Stimulated activated memory B cell treated with anti-CD40 and anti-IgM and Interleukin-4, amounts not matched to agents 10 μg/mL and 1 μg/mL and 100 μg/mL, for 72 hours (primary cell): ENCODE data around the gene ANKRD31.
"Not testable (repeated sequence)": the region's sequence is repeated elsewhere in the genome, so short reads cannot be mapped to it uniquely, and the experiment has no call there.

Experiments used
- ATAC-seq: fragments of 150-1000 bp; cut with Tn5 transposase; 2 replicates; pipeline ENCODE4 v1.10.0; 2021
- H3K27ac Mint-ChIP-seq: one replicate; pipeline ENCODE4 v1.8.0; 2022; ENCODE audit warnings: mild to moderate bottlenecking, mixed read lengths
- H3K27me3 Mint-ChIP-seq: one replicate; pipeline ENCODE4 v1.8.0; 2022; ENCODE audit warnings: mixed read lengths
- H3K36me3 Mint-ChIP-seq: one replicate; pipeline ENCODE4 v1.8.0; 2022; ENCODE audit warnings: mixed read lengths
- H3K4me1 Mint-ChIP-seq: one replicate; pipeline ENCODE4 v1.8.0; 2022; ENCODE audit warnings: mixed read lengths
- H3K4me3 Mint-ChIP-seq: one replicate; pipeline ENCODE4 v1.8.0; 2022; ENCODE audit warnings: mild to moderate bottlenecking, moderate library complexity, mixed read lengths
- H3K9me3 Mint-ChIP-seq: one replicate; pipeline ENCODE4 v1.8.0; 2022; ENCODE audit warnings: mixed read lengths

Gene ANKRD31

DNA sequence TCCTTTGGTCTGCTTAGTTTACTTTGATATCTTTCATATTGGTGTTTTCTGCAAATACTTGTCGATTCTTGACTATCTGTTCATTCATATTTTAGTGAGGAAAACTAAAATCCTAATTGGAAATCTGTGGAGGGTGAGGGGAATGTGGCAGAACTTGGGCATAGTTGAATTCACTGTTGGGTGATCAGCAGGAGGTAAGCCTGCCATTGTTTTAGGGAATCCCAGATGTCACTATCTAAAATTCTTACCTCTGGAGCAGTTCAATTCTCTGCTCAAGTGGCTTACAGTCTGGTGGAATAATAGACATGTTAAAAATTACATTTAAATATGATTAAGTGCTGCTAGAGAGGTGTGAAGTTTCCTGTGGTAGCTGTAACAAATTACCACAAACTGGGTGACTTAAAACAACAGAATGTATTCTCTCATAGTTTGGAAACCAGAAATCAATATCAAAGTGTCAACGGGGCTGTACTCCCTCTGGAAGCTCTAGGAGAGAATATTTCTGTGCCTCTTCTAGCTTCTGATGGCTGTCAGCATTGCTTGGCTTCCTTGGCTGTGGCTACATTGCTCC lies 94.0 kb downstream of the ANKRD31 start:
- no peaks in the 10 kb centered on the region for H3K36me3 Mint-ChIP-seq
- no peak overlapping the region for H3K4me3 Mint-ChIP-seq
- H3K4me1 Mint-ChIP-seq: no peaks in the 10 kb centered on the region
- peaks cover 8% of the 10 kb centered on the region for H3K27me3 Mint-ChIP-seq
- no peak overlapping the region for H3K27ac Mint-ChIP-seq
- H3K9me3 Mint-ChIP-seq: peaks cover 8% of the 10 kb centered on the region
- ATAC-seq: no peak

DNA sequence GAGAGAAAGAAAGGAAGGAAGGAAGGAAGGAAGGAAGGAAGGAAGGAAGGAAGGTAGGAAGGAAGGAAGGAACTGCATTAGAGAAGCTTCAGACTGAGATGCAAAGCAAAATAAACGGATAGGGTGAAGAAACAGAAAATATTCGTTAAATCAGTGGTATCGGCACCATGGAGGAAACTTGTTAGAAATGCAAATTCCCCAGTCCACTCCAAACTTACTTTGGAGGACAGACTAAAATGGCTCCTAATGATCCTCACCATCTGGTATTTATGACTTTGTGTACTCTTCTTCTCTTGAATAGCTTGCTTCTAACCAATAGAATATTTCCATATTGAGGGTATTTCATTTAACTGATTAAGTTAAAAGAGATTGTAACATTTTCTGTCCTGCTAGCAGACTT lies 96.4 kb downstream of the ANKRD31 start:
- Mint-ChIP-seq H3K36me3 (no peaks in the 10 kb centered on the region), H3K4me1 (no peaks in the 10 kb centered on the region)

DNA sequence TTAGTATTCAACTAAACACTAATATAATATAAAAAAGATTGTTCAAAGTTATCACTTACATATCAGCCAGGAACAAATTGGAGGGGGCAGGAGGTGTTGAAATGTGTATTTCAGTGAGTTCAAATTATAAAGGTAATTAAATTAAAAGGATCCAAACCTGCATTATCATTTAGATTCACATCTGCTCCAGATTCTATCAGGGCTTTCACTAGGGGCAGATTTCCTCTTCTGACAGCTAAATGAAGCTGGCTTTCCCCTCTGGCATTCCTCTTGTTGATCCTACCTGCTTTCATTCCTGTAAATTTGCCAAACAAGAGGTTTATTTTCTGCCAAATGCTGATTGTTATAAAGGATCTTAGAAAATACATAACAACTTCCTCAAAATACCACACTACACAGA lies 98.0 kb downstream of the ANKRD31 start:
- Mint-ChIP-seq H3K27me3 (peaks cover 8% of the 10 kb centered on the region), H3K4me3 (no peak overlapping the region)
- no peak for ATAC-seq

More for the DNA sequence above, 96.4 kb downstream of the ANKRD31 start:
- H3K9me3 Mint-ChIP-seq: peaks cover 7% of the 10 kb centered on the region
- H3K4me3 Mint-ChIP-seq: no peak overlapping the region
- no peak for ATAC-seq
- no peak overlapping the region for H3K27ac Mint-ChIP-seq
- peaks cover 8% of the 10 kb centered on the region for H3K27me3 Mint-ChIP-seq

DNA sequence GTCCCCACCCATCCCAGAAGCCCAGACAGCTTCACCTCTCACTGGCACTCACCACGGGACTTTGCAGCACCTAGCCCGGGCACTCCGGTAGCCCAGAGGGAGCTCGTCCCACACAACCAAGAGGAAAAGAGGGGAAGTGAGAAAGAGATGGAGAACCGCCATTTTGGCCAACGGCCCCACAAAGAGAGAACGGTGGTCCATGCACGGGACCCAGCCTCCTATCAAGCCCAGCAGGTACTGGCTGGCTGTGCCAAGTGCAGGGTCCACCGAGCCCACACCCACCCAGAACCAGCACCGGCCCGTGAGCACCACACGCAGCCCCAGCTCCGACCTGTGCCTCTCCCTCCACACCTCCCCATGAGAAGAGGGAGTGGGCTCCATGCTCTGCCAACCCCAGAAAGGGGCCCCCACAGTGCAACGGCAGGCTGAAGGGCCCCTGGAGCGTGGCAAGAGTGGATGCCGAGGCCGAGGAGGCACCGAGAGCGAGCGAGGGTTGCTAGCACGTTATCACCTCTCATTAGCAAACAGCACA lies 105.8 kb downstream of the ANKRD31 start:
- no peaks in the 10 kb centered on the region for H3K4me1 Mint-ChIP-seq
- H3K27me3 Mint-ChIP-seq: no peaks in the 10 kb centered on the region
- H3K27ac Mint-ChIP-seq: no peak overlapping the region
- ATAC-seq: no peak
- no peaks in the 10 kb centered on the region for H3K36me3 Mint-ChIP-seq
- H3K4me3 Mint-ChIP-seq: no peak overlapping the region
- H3K9me3 Mint-ChIP-seq: peaks cover 12% of the 10 kb centered on the region

More for the DNA sequence above, 98.0 kb downstream of the ANKRD31 start:
- H3K27ac Mint-ChIP-seq: no peak overlapping the region
- H3K9me3 Mint-ChIP-seq: peaks cover 11% of the 10 kb centered on the region
- no peaks in the 10 kb centered on the region for H3K4me1 Mint-ChIP-seq
- no peaks in the 10 kb centered on the region for H3K36me3 Mint-ChIP-seq

DNA sequence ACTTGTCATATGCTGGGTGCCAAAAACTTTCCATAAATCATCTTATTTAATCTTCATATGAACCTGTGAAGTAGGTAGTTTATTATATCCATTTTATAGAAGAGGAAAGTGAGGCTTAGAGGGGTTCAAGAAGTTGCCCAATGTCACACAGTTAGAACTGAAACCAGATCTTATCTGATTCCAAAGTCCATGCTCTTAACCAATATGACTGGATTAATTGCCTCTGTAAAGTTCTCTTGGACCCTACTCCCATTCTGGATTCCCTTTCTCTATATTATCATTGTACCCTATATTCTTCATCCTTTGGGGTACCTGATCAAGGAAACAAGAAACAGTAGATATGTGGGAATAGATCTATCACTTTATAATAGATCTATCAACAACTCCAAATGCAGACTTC lies 119.8 kb downstream of the ANKRD31 start:
- Mint-ChIP-seq H3K27me3 (no peaks in the 10 kb centered on the region), H3K27ac (no peak overlapping the region), H3K4me3 (no peak overlapping the region), H3K9me3 (peaks cover 6% of the 10 kb centered on the region), H3K4me1 (no peaks in the 10 kb centered on the region), H3K36me3 (no peaks in the 10 kb centered on the region)
- no peak for ATAC-seq

DNA sequence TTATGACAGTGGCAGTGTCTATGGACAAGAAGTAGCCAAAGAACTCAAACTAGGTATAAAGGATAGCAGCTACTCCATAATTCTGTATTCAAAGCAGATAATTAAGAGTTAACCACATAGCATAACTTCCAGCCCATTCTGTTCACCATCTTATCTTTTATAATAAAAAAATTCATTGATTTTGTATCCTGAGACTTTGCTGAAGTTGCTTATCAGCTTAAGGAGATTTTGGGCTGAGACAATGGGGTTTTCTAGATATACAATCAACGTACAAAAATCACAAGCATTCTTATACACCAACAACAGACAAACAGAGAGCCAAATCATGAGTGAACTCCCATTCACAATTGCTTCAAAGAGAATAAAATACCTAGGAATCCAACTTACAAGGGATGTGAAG lies 122.4 kb downstream of the ANKRD31 start:
- H3K27ac Mint-ChIP-seq, H3K4me1 Mint-ChIP-seq, ATAC-seq, H3K9me3 Mint-ChIP-seq, H3K36me3 Mint-ChIP-seq, H3K4me3 Mint-ChIP-seq, H3K27me3 Mint-ChIP-seq: not testable (repeated sequence)

DNA sequence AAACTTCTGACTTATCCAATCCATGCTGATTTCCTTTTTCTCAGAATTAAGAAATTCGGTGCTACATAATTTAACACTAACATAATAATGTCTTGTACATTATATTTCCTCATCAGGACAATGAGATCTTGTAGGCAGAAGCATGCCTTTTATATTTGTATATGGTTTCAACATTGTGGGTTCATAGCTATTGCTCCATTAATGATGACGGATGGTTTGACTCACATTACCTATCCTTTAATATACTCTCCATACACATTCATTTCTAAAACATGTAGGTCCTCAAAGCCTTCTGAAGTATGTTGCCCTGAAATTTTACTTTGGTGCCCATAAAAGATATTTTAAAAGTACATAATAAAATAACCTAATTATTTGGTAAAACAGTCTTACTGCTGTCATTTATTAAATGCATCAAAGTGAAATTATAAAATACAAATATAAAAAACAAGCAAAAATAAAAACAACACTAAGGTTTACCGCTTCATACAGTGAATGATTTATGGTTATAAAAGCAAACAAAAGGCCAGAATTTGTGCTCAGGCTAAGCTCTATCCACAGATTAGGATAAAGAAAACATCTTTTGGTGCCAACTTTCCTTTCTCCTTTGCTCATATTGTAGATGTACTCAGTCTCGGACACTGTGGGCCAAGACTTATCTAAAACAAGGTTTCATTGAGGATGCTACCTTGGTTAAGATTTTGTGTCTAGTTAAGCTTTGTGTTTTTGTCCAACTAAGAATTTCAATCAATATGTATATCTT lies 123.1 kb downstream of the ANKRD31 start:
- no peak overlapping the region for H3K4me3 Mint-ChIP-seq
- no peaks in the 10 kb centered on the region for H3K27me3 Mint-ChIP-seq

DNA sequence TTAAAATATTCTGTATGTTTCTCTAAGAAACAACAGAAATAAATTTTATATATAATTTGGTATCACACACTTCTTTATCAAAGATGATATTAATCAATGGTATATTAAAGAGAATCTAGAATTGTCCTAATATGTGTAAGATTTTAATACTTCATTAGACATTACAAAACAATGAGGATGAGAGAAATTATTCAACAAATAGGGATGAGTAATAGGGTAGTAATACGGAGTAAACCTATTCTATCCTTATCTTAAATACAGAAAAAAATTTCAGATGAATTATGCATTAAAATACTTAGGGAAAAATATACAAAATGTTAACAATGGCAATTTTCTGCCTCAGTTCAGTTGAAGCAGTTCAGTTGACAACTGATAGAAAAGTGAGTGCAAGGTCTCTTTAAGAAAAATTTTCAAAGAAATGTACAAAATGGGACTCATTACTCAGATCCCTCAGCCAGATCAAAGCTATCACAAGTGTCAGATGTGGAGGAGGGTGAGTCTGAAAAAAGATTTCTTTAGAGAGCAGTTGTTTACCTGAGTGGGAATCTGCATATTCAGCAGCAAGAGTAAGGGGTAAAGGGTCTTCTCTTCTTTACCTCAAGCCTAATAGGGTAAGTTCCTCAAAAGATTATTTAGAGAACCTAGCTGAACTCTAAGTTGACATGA lies 127.6 kb downstream of the ANKRD31 start:
- Mint-ChIP-seq H3K27me3 (no peaks in the 10 kb centered on the region), H3K36me3 (no peaks in the 10 kb centered on the region), H3K27ac (no peak overlapping the region), H3K4me1 (no peaks in the 10 kb centered on the region), H3K9me3 (no peaks in the 10 kb centered on the region), H3K4me3 (no peak overlapping the region)
- no peak for ATAC-seq

More for the DNA sequence above, 123.1 kb downstream of the ANKRD31 start:
- Mint-ChIP-seq H3K27ac (no peak overlapping the region), H3K9me3 (no peaks in the 10 kb centered on the region), H3K36me3 (no peaks in the 10 kb centered on the region), H3K4me1 (no peaks in the 10 kb centered on the region)
- ATAC-seq: no peak

DNA sequence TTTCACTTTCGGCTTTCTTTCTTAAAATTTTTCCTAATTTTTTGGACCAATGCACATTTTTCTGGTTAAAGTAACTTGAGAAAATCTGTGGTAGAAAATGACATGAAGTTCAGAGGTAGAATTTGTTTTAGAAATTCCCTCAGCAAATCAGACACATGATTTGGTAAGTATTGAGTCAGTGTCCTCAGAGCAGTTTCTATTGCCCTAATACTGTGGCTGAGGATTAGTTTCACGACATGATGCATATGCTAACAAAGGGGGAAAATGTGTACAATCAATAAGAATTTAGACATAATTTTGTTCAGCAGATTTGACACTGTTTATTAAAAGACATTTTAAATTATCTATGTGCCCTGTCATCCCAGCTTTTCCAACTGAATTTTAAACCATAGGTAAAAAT lies 128.2 kb downstream of the ANKRD31 start:
- H3K36me3 Mint-ChIP-seq: no peaks in the 10 kb centered on the region
- no peak for ATAC-seq
- H3K27me3 Mint-ChIP-seq: peaks cover under 1% of the 10 kb centered on the region
- no peaks in the 10 kb centered on the region for H3K4me1 Mint-ChIP-seq
- no peaks in the 10 kb centered on the region for H3K9me3 Mint-ChIP-seq
- no peak overlapping the region for H3K27ac Mint-ChIP-seq
- no peak overlapping the region for H3K4me3 Mint-ChIP-seq

DNA sequence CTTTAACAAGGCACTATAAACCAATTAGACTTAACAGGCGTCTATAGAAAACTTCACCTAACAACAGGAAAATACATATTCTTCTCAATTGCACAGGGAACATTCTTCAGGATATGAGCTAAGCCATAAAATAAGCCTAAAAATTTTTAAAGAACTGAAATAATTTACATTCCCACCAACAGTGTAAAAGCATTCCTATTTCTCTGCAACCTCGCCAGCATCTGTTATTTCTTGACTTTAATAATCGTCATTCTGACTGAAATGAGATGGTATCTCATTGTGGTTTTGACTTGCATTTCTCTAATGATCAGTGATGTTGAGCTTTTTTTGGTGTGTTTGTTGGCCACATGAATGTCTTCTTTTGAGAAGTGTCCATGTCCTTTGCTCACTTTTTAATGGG lies 140.7 kb downstream of the ANKRD31 start:
- not testable (repeated sequence) for H3K4me1 Mint-ChIP-seq

DNA sequence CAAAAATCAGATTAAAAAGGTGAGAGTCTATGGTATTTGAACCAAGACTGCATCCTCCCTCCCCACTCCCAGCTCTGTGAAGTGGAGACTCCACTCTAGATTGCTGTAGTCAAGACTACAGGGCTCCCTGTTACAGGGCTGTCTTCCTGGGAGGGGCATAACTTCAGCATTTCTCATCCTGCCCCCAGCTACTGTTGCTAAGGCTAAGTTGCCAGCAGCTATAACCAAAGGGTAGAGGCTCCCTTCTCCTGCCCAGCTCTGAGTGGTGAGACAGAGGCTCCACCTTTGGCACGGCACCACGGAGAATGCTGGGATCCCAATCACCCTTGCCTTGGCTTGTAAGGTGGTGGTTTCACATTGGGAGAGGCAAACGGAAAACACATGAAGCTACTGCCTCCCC lies 145.1 kb downstream of the ANKRD31 start:
- H3K9me3 Mint-ChIP-seq: no peaks in the 10 kb centered on the region
- H3K27me3 Mint-ChIP-seq: peaks cover 13% of the 10 kb centered on the region
- H3K36me3 Mint-ChIP-seq: no peaks in the 10 kb centered on the region
- H3K4me3 Mint-ChIP-seq: no peak overlapping the region
- H3K4me1 Mint-ChIP-seq: no peaks in the 10 kb centered on the region
- ATAC-seq: no peak
- H3K27ac Mint-ChIP-seq: no peak overlapping the region

More for the DNA sequence above, 140.7 kb downstream of the ANKRD31 start:
- not testable (repeated sequence) for H3K4me3 Mint-ChIP-seq, H3K36me3 Mint-ChIP-seq, H3K27me3 Mint-ChIP-seq, H3K9me3 Mint-ChIP-seq, H3K27ac Mint-ChIP-seq, ATAC-seq

DNA sequence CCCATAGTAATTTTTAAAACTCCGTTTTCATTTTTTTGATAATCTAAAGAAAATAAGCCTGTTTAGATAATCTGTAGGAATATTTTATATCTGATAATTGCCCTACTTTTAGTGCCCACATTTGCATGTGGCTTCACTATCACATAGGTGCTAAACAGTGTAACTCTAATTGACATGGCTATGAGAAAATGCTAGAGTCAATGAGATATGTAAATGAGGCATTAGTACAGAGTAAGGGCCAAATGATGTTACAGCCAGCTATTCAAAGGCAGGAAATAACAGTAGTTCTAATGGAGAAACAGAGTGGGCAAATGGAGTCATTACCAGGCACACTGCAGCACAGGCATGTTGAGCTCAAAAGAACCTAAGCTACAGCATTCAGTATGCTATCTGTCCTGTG lies 147.0 kb downstream of the ANKRD31 start:
- no peak overlapping the region for H3K27ac Mint-ChIP-seq
- no peaks in the 10 kb centered on the region for H3K36me3 Mint-ChIP-seq
- no peaks in the 10 kb centered on the region for H3K9me3 Mint-ChIP-seq

DNA sequence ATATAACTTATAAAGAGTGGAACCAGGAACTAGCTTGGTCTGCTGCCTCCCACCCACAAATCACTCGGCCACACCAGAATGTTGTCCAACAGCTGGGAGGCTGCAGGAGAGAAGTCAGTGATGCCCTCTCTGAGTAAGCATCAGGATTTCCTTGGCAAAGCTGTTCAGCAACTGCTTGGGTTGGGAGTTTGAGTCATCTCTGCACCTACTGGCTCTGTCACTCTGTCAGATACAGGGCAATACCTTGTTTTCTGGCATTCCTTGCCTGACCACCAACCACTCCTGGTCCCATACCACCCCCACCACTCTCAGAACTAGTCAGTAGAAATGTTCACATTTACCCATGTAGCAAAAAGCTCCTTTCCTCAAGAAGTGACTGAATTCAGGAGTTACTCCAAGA lies 147.5 kb downstream of the ANKRD31 start:
- no peak overlapping the region for H3K4me3 Mint-ChIP-seq
- H3K27me3 Mint-ChIP-seq: peaks cover 16% of the 10 kb centered on the region
- H3K27ac Mint-ChIP-seq: no peak overlapping the region
- ATAC-seq: no peak
- no peaks in the 10 kb centered on the region for H3K9me3 Mint-ChIP-seq
- H3K4me1 Mint-ChIP-seq: no peaks in the 10 kb centered on the region
- H3K36me3 Mint-ChIP-seq: no peaks in the 10 kb centered on the region

More for the DNA sequence above, 147.0 kb downstream of the ANKRD31 start:
- Mint-ChIP-seq H3K4me1 (no peaks in the 10 kb centered on the region), H3K4me3 (no peak overlapping the region), H3K27me3 (peaks cover 16% of the 10 kb centered on the region)
- ATAC-seq: no peak

DNA sequence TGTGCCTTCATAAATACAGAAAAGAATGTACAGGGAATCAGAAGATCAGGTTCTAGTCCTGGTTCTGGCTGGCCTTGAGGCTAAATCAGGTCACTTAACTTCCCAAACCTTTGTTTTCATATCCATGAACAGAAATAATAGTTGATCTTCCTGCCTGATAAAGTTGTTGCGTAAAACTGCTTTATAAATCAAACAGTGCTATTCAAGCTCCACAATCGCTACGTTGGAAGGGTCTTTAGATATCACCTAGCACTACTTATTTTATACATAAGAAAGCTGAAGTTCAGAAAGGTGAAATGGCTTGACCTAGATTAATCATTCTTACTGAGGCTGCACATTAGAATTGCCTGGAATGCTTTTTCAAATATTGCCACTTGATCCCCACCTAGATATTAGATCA lies 148.0 kb downstream of the ANKRD31 start:
- Mint-ChIP-seq H3K27ac (no peak overlapping the region), H3K4me1 (no peaks in the 10 kb centered on the region), H3K27me3 (peaks cover 20% of the 10 kb centered on the region), H3K4me3 (no peak overlapping the region), H3K9me3 (no peaks in the 10 kb centered on the region), H3K36me3 (no peaks in the 10 kb centered on the region)
- no peak for ATAC-seq

DNA sequence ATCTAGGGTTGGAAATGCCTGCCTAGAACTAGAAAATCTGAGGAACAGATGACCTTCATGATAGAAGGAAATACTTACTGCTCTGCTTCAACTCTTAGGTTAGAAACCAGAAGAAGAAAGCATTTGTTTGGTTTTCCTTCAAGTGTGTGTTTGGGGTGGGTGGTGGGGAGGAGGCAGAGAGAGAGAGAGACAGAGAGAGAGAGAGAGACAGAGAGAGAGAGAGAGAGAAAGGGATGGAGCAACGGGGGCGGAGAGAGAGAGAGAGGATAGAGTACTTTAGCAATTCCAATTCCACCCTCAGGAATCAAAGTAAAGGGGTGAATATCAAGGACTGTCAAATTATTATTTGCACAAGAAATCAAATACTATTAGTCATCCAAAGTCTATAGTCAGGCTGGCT lies 155.2 kb downstream of the ANKRD31 start:
- Mint-ChIP-seq H3K27ac (no peak overlapping the region), H3K9me3 (no peaks in the 10 kb centered on the region), H3K4me1 (no peaks in the 10 kb centered on the region), H3K27me3 (peaks cover 10% of the 10 kb centered on the region), H3K4me3 (no peak overlapping the region), H3K36me3 (no peaks in the 10 kb centered on the region)
- no peak for ATAC-seq

DNA sequence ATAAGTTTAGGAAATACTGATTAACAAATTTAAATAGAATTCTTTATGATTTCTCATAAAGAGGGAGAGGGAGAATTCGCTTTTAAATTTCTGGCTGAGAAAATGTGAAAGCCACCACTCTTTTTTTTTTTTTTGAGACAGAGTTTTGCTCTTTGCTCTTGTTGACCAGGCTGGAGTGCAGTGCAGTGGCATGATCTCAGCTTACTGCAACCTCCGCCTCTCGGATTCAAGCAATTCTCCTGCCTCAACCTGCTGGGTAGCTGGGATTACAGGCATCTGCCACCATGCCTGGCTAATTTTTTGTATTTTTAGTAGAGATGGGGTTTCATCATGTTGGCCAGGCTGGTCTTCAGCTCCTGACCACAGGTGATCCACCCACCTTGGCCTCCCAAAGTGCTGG lies 157.3 kb downstream of the ANKRD31 start:
- not testable (repeated sequence) for H3K27me3 Mint-ChIP-seq, H3K4me3 Mint-ChIP-seq, H3K9me3 Mint-ChIP-seq, H3K36me3 Mint-ChIP-seq, H3K27ac Mint-ChIP-seq, ATAC-seq, H3K4me1 Mint-ChIP-seq
